Inferior parietal cortex (tissue), 1 donor: ENCODE measurements around the gene CDC27.
"Not testable (repeated sequence)": the region's sequence is repeated elsewhere in the genome, so short reads cannot be mapped to it uniquely, and the experiment has no call there.

Experiments
- DNase-seq: peaks from one replicate; pipeline ENCODE4 v3.0.0-alpha.2; 2016; ENCODE audit errors: extremely low spot score

CDC27 gene

DNA sequence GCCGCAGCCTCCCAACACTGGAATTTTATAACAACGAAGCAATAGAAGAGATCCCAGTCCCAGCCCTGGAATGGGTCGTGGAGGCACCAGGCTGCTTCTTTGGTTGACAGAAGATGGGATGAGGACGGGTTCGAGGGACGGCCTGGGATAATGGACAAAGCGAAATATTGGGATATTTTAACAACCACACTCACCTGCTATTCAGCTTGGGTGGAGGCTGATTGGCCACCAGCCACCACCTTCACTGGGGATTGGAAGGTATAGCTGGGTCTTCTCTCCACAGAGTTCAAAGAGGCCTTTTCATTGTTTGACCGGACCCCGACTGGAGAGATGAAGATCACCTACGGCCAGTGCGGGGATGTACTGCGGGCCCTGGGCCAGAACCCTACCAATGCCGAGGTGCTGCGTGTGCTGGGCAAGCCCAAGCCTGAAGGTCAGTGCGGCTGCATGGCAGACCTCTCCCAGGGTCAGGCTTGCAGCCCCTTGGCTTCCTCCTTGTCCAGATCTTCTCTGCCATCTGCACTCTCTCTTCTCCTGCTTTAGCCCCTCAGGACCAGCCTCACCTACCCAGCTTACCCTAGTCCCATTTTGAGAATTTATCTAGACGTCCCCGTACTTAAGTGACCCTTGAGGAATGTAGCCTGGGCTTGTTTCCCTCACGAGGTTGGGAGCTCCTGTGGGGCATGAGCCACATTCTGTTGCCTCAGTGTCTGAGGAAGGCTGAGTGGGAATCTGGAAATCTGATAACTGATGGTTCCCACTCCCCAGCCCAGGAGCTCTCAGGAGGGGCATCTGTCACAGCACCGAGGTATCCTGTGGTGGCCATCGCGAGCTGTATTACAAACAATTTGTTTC, 30.8 kb upstream of the CDC27 start:
- DNase-seq = no peak

- no peak for DNase-seq
Observed at GRCh38 chr17:47218896-47219430, 29.9 kb upstream of the CDC27 start.

- DNase-seq = not testable (repeated sequence)
Observed at GRCh38 chr17:47217279-47217678, 28.2 kb upstream of the CDC27 start.

GRCh38 chr17:47216821-47217220, 27.7 kb upstream of the CDC27 start:
- not testable (repeated sequence) for DNase-seq

- no peak for DNase-seq
Observed at GRCh38 chr17:47214931-47215330, 25.8 kb upstream of the CDC27 start.

DNA sequence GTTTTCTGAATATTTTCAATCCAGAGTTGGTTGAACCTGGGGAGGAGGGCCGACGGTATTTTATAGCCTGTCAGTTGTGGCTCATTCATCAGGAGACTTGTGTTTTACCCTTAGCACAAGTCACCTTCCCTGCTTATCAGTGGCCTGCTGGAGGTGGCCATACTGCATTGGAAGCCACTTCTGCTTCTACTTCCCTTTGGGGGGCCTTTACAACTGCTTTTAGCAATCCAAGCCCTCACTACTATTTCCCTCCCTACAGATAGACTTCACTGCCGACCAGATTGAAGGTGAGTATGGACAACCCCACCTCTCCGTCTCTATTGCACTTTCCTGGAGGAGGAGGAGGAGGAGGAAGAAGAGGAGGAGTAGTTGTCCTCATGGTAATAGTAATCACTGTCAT, 24.4 kb upstream of the CDC27 start:
- no peak for DNase-seq

- DNase-seq = no peak
Observed at GRCh38 chr17:47212458-47212857, 23.4 kb upstream of the CDC27 start.

DNA sequence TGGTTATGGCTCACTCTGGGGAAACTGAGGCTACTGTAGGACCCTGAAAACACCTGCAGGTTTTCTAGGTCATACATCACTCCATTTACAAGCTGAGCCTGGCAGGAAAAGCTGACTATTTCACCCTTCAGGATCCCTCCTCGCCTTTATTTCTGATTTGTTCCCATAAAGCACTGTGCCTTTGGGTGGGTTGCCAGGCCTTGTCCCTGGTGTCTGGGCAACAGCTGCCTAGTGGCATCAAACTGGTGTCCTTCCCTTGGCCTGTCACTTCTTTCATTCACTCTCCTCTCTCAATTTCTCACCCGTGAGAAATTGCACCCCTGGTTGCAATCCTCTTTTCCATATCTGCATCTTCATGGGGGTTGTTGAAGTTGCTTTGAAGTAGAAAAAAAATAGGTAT, 21.7 kb upstream of the CDC27 start:
- DNase-seq = no peak

DNA sequence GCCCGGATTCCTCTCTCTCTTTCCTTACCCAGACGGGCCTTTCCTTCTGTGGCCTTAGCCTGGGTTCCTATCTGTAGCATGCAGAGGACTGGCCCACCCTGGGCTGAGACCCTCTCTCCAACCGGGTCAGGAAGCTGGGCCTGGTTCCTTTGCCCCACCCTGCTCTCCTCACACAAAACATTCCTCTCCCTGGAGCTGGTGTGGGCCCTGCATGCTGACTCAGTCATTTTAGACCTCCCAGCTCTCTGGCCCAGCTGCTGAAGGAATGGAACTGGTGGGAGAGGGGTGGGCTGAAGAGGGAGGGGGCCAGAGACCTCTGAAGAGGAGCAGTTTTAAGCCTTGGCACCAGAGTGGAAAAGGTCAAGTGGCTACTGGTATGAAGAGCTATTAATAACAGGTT, 21.0 kb upstream of the CDC27 start:
- no peak for DNase-seq

GRCh38 chr17:47209499-47209898, 20.4 kb upstream of the CDC27 start:
- DNase-seq = no peak

DNA sequence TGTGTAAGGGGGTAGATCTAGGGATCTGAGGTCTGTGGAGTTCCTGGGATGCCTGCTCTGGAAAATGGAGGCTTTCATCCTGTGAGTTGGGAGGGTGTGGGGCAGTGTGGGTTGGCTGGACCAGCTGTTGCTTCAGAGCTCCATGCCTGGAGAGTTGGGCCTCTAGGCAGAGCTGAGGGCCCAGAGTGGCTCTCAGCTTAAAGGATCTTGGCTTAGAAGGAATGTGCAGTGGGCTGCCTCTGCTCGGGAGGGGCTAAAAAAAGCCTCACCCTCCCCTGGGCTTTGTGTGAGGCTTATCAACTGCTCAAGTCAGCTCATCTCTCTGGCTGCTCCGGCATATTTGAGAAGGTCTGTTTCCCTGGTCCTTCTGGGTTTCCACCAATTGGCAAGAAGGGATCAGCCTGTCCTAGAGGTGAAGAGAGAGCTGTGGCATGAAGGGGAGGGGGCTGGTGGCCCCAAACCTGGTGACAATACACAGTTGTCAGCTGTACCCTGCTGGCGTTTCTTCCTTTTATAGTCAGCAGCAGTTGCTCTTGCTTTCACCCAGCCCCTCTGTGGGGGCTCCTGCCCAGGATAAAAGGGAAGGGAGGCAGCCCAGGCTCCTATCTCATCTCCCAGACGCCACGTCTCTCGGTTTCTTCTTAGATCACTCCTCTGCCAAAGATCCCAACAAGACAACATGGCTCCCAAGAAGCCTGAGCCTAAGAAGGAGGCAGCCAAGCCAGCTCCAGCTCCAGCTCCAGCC, 19.8 kb upstream of the CDC27 start, which contains the start of gene MYL4:
MYL4 (plus strand) TSS at position 605 of the 745 bp plus-strand sequence; CDS start at position 680, 75 bp downstream.
- no peak for DNase-seq

GRCh38 chr17:47207143-47208067, 18.3 kb upstream of the CDC27 start:
- no peak for DNase-seq

DNA sequence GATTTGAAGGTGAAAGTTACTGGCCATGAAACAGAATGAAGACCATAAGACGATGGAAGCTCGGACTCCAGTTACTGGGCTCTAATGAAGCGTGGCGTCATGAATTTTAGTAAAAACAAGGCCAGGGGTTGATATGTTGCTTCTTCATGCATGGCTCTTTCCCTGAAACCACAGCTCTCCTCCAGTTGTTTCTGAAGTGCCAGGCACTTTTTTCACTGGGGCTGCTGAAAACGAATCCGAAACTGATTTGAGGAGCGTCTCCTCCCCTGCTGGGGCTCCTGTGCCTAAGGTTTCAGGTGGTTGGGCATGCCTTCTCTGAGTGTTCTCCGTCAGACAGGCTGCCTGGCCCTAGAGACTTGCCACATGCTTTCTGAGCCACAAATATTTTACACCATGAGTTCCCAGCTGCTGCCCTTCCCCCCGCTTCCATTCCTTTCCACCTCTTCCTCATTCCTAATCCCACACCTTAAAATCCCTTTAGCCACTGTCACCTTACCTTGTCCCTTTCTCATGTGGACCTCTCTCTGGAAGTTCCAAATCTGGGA, 16.4 kb upstream of the CDC27 start:
- DNase-seq = no peak

GRCh38 chr17:47204722-47205418, 15.8 kb upstream of the CDC27 start:
- peak; percentile 29 for DNase-seq

- DNase-seq = no peak
Observed at GRCh38 chr17:47203984-47204721, 15.1 kb upstream of the CDC27 start.

- DNase-seq = no peak
Observed at GRCh38 chr17:47201166-47201565, 12.1 kb upstream of the CDC27 start.

DNA sequence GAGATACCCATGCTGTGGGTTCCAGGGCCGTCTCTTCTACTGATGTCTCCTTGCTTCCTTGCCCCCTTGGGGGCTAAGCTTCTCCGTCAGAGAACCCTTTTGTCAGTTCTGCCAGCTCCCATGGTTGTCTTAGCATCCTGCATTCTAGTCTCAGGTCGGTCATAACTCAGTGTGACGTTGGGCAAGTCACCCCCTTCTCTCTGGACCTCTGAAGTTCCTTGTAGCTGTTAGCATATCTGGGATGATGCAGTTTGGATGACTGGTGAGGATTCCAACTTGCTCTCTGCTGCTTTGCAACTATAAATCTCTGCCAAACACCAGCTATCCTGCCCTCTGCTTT, 11.2 kb upstream of the CDC27 start:
- no peak for DNase-seq

- no peak for DNase-seq
Observed at GRCh38 chr17:47199627-47200324, 10.7 kb upstream of the CDC27 start.

- DNase-seq = no peak
Observed at GRCh38 chr17:47197821-47198220, 8.7 kb upstream of the CDC27 start.
